GM19025 (cell line): ENCODE data around the gene AUTS2.
A peak's percentile ranks its signal among the peaks of the same experiment; 100 is the strongest.
"Not testable (repeated sequence)": the region's sequence is repeated elsewhere in the genome, so short reads cannot be mapped to it uniquely, and the experiment has no call there.

Experiments
- ATAC-seq: cut with Tn5 transposase; IDR thresholded peaks from one replicate; pipeline ENCODE4 v1.9.1; 2021; ENCODE audit warnings: mild to moderate bottlenecking, low read depth, moderate library complexity; ENCODE audit not compliant: unreplicated experiment

Gene AUTS2

GRCh38 chr7:69778138-69778537 lies 179.9 kb downstream of the AUTS2 start:
- ATAC-seq: no peak

DNA sequence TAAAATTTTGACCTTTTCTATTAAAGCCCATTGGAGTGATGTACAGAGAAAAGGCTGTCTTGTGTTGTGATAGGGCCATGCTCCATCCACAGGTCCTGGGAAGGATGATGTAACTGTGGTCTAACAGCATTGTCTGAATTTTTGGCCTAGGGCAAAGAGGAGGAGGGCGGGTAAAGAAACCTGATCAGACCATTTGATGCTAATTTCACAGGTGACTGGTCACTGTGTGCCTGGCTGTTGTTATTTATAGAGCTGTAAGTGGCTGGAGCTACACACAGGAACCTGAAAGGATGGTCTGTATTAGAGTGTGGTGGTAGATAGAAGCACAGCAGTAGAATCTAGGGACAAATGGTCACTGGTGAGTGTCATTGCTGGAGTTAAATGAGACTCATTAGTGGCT lies 182.1 kb downstream of the AUTS2 start:
- no peak for ATAC-seq

DNA sequence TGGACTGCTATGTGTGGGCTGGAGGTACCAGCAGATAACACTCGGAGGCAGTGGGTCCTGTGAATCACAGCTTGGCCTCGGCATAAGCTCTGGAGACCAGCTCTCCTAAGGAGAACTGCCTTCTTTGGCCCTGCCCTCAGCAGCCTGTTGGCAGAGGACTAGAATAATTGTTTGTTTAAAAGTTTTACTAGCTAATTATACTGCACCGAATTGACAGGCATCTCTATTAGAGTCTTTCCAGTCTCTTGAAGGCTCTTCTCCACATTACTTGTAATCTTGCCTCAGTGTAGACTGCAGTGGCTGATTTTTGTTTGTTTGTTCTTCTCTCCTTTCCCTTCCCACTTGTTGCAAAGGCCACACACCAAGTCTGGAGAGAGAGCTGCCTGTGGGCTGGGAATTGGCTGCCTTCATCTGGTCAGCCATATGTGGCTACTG lies 183.2 kb downstream of the AUTS2 start:
- no peak for ATAC-seq

DNA sequence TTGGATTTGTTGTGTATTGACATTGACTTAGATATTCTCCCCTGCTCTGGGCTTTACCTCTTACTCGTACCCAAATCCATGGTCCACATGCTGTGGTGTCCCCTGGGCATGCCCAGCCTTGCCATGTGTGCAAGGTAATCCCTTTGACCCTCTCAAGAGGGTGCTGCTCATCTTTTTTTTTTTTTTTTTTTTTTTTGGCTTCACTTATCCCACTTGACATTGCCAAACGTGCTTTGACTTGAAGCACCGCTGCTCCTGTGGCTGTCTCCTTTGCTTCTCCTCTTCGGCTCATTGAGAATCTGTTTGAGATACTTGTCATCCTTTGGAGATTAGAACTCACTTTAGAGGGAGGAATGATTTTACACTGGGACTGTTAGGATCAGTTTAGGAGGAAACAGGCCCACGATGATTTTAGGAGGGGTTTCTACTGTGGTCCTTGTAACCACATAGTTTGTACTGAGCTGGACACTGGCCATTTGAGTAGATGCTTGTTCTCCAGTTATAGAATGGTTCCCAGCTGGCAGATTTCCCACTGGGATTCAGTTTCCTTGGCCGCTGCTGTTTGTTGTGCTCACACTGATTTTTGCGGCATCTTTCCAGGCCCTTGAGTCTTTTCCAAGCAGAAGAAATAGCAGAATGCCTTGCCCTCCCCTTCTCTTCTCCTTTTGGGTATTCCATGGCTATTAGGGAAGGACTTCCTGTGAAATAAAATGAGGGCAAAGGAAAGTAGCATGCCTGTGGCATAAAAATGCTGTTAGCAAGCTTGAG lies 184.8 kb downstream of the AUTS2 start:
- no peak for ATAC-seq

DNA sequence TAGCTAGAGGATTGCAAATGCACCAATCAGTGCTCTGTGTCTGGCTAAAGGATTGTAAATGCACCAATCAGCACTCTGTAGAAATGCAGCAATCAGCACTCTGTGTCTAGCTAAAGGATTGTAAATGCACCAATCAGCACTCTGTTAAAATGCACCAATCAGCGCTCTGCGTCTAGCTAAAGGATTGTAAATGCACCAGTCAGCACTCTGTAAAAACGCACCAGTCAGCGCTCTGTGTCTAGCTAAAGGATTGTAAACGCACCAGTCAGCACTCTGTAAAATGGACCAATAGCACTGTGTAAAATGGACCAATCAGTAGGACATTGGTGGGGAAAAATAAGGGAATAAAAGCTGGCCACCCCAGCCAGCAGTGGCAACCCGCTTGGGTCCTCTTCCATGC lies 187.9 kb downstream of the AUTS2 start:
- not testable (repeated sequence) for ATAC-seq

DNA sequence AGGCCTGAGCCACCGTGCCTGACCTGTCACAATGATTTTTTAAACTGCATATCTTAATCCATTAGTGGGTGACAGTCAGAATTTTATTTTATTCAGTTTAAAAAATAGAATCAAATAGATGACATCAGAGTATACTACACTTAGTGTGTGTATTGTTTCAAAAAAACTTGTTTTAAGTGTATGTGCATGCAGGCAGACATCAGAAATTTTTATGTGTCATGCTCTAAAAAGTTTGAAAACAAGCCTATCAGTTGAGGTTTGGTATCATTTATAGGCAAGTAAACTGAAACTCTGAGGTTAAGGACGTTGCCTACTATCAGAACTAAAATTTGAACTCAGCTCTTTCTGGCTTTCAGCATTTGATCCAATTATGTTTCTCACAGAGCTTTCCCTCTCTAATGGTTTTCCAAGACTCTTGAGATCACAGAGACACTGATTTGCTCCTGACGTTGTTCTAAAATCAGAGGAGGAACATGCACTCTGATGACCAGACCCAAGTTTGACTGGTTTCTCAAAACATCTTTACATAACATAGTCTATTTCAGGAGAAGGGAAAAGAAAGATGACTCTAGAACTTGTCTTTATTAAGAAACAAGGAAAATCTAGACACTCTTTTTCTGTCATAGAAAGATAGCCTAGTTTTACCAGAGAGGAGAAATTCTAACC lies 188.6 kb downstream of the AUTS2 start:
- ATAC-seq: no peak

DNA sequence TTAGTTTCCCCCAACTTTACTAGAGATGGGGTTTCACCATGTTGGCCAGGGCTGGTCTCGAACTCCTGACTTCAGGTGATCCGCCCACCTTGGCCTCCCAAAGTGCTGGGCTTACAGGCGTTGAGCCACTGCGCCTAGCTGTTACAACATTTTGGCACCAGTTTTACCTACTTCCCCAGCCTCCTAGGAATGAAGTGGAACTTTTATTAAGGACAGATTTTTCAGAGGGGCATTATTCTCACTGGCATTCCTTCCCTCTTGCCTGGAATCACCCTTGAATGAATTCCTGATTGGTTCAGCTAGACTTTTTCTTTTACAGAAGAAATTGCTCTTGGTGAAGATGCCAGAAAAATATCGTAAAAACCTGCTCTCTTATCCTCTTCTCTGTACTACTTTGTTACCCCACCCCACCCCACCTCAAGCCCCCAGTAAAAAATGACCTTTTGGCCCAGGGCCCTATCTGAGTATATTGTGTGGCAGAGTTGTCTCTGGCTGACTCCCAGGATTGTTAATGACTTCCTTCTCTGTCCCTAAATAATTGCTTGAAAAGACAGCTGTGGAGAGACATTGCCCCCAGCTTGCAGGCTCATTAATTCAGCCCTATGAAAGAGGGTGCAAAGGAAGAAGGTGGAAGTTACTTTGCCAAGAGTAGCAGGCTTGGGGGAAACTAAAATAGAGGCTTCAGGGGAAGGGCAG lies 189.6 kb downstream of the AUTS2 start:
- ATAC-seq: no peak

DNA sequence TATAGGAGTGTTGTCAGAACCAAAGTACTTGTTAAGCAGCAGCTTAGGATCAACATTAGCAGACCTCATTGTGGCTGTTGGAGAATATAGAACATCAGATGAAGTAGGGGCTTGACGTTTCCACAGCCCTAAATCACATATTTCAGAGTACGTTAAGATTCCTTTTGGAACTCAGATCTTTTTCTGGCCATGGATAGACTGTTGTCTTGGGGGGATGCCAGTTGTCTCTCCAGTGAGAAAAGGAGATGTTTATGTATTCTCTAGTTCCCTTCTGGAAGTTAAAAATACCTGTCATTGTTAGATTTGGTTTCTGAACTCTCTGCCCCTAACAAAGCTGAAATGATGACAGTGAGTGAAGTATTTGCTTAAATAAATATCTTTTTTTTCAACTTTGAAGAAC lies 191.3 kb downstream of the AUTS2 start:
- no peak for ATAC-seq

DNA sequence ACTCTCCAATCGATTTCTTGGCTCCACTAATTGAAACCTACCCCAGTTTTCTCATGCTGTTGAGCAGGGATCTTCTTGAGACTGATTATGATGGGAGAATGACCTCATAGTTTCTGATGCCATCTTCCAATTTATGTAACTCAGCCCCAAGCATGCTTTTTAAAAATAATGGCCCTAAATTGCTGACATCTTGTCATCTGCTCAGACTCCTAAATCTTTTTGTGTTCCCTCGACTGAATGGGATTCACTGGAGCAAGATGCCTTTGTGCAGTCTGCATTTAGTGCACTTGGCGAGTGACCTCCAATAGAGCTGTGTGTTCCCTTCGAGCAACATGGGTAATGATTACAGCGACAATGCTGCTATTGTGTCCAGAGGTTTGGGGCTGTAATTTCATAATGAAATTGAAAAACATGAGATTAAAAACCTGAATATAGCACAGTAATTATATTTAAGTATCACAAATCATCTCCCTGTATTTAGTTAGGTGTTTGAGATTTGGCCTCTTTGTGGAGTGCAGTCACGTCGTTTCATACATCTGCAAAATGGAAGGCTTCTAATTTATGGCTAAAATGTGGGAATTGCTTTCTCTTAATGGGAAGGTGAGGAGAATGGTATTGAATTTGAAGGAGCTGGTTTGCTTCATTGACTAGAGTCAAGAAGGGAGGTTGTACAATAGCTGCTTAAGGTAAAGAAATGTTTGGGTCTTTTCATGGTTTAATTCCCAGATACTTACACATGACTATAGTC lies 192.9 kb downstream of the AUTS2 start:
- ATAC-seq: no peak

GRCh38 chr7:69791739-69792138 lies 193.5 kb downstream of the AUTS2 start:
- ATAC-seq: no peak

- ATAC-seq: no peak
Measured at GRCh38 chr7:69795932-69796331, 197.7 kb downstream of the AUTS2 start.

GRCh38 chr7:69796416-69796815 lies 198.1 kb downstream of the AUTS2 start:
- no peak for ATAC-seq

DNA sequence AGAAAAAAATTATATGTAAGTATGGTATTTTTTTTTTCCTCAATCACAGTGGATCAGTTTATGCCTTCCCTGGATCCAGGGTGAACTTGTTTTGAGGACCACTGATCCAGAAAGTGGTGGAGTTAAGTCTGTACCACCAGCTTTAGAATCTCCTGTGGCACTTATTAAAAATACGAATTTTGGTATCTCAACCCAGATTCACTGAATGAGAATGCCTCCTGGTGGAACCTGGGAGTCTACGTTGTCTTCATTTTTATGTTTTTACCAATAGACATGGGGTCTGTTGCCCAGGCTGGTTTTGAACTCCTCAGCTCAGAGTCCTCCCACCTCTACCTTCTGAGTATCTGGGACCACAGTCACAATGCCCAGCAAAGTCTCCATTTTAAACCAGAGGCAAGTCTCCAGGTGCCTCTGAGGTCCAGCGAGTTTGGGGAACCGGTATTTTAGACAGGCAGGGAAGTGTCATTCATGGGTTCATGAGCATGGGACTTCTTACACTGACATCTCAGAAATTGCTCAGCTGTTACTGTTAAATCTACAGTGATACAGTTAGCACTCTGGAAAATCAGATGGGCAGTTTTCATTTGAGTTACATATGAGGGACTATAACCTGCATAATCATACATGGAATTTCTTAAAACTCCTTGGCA lies 200.9 kb downstream of the AUTS2 start:
- no peak for ATAC-seq

DNA sequence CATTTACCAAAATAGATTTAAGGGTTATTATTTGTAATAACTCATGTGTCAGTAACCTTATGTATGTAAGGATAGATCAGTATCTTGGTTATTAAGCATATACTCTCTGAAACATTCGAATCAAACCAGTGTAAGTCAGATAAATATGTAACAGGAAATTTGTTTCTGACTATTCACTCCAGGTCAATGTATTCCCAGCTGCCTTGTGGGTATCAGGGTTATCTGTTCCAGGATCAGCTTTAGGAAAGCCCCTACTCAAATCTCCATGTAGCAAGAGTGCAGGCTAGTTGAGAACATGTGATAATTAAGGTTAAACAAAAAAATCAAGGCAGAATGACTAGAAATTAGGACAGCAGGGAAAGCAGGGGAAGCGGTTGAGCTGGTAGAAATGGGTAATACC lies 201.7 kb downstream of the AUTS2 start:
- ATAC-seq: no peak

GRCh38 chr7:69800495-69800894 lies 202.2 kb downstream of the AUTS2 start:
- no peak for ATAC-seq

- ATAC-seq: no peak
Measured at GRCh38 chr7:69801729-69802682, 203.7 kb downstream of the AUTS2 start.

DNA sequence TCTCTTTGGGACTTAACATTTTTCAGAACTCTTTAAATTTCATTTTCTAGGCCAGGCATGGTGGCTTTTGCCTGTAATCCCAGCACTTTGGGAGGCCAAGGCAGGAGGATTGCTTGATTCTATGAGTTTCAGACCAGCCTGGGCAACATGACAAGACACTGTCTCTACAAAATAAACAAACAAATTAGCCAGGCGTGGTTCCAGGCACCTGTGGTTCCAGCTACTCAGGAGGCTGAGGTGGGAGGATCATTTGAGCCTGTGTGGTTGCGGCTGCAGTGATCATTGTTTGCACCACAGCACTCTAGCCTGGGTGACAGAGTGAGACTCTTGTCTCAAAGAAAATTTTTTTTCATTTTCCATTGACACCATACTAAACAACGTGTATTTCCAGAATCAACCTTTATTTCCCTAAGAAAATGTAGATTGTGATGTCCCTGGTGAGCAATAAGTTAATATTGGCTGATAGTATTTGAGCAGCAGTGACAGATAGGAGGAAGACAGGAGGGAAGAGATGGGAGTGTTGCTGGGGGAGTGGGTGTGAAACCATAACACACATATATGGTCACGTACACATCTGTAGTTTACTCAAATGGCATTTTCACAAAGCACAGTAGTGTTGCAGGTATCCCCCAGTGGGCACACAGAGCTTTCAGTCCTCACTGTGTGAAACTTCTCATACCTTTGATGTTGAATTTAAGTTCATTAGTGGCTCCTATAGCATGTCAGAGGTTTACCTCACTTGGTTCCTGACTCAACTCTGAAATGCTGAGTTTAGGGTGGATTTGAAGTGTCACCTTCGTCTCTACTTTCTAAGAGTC lies 205.6 kb downstream of the AUTS2 start:
- peak; percentile 90 for ATAC-seq

DNA sequence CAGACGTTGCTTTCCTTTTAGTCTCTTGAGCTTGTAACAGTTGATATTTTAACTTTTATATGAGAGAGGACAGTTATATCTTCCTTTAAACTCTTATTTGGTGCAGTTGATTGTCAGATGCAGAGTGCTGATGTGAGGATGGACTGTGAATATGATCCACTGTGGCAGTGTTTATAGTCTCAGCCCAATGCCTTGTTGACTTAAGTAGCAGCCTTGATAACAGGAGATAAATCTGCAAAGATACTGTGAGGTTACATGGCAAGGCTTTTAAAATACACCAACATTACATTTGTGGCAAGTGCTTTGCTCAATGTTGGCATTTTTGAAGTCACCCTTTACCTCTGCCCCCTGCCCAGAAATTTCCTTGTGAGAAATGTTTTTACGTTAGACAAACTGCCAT lies 206.7 kb downstream of the AUTS2 start:
- no peak for ATAC-seq
